22Rv1 (cell line): Measurements from ENCODE around the gene AP3S2.
"Not testable (repeated sequence)": the region's sequence is repeated elsewhere in the genome, so short reads cannot be mapped to it uniquely, and the experiment has no call there.

Source experiments
- H3K27ac ChIP-seq: fragments of 450-650 bp; 2 replicates; pipeline ENCODE4 v1.5.1; 2017
- CTCF ChIP-seq: fragments of 450-650 bp; IDR thresholded peaks from 2 replicates; pipeline ENCODE4 v1.5.1; 2017; ENCODE audit warnings: mild to moderate bottlenecking
- ZFX ChIP-seq: fragments of 450-650 bp; IDR thresholded peaks from 2 replicates; pipeline ENCODE4 v1.6.1; 2017; ENCODE audit warnings: antibody characterized with exemption, borderline replicate concordance

The AP3S2 gene

GRCh38 chr15:89797678-89798201 is 96.1 kb downstream of the AP3S2 start:
- no peak overlapping the region for H3K27ac ChIP-seq
- no peak for TF ChIP-seq ZFX
- no peak for TF ChIP-seq CTCF

GRCh38 chr15:89795996-89796395 is 97.8 kb downstream of the AP3S2 start:
- TF ChIP-seq CTCF, result no peak
- no peak for TF ChIP-seq ZFX
- H3K27ac ChIP-seq, result no peak overlapping the region

- TF ChIP-seq ZFX (no peak), CTCF (no peak)
- no peak overlapping the region for H3K27ac ChIP-seq
Observed at GRCh38 chr15:89794627-89795241, 99.1 kb downstream of the AP3S2 start.

- H3K27ac ChIP-seq, result no peak overlapping the region
- TF ChIP-seq CTCF, result no peak
- no peak for TF ChIP-seq ZFX
Observed at GRCh38 chr15:89792106-89792805, 101.5 kb downstream of the AP3S2 start.

GRCh38 chr15:89790661-89791060 is 103.1 kb downstream of the AP3S2 start:
- H3K27ac ChIP-seq, result no peak overlapping the region
- no peak for TF ChIP-seq CTCF
- TF ChIP-seq ZFX, result no peak

GRCh38 chr15:89790206-89790605 is 103.6 kb downstream of the AP3S2 start:
- TF ChIP-seq ZFX, result no peak
- no peak for TF ChIP-seq CTCF
- H3K27ac ChIP-seq, result no peak overlapping the region

- not testable (repeated sequence) for H3K27ac ChIP-seq
Observed at GRCh38 chr15:89788585-89788984, 105.2 kb downstream of the AP3S2 start.
